Cardiac septum (tissue), 1 donor: ENCODE measurements around the gene ESD. TPM values are rescaled to one million over a fixed set of nuclear protein-coding genes. Genes with fewer than 3 reads are reported as not detected.
"Not testable (repeated sequence)": the region's sequence is repeated elsewhere in the genome, so short reads cannot be mapped to it uniquely, and the experiment has no call there.

ENCODE experiments used
- DNase-seq: peaks from one replicate; pipeline ENCODE4 v3.0.0-alpha.2; 2020; ENCODE audit warnings: low spot score
- intact Hi-C: fragments of 100-400 bp; cut with DNase I; formaldehyde crosslinking; loops from one replicate; pipeline ENCODE4 v1.14.0; 2022
- total RNA-seq: library from RNA; stranded (reverse); fragmentation: NEBNext Ultra II Directional; extraction: Animal tissue kit (Norgen Biotek cat#: 25700); gene quantifications from one replicate; pipeline ENCODE4 v1.2.1, GENCODE V29; 2021
- donor health status: DM: no; HTN: no; CAD: no.

ESD gene
- total RNA-seq, 1 donor from 2014 or later: 94.9 TPM

DNA sequence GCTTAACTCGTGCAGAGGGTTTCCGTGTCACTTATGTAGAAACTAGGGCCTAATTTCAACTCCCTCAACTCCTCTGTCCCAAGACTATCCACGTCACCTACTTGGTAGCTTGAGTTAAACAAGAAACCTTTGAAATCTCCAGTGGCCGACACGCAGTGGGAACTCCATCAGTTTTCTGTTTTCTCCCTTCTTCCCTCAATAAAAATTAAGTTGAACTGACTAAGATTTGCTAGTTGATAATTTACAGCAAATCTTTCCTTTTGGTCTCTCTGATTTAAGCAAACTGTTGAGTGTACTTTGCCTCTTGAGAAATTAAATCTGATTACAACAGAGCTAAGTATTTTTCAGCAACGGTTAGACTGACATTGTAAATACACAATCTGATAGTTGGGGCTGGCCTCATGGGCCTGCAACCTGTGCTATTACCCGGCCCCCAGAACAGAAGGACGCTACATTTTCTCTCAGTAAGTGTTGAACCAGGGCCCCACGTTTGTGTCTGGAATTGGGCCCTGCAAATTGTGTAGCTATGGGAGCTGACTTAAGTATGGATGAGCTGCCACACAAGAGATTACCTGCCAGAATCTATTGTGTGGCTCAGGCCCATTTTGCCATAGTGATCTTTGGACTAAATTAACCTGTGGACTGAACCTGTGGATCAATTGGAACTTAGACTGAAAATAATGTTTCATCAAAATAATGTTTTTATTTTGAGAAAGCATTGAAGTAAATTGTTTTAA, 708 bp upstream of the ESD start:
- intact Hi-C loops: loop anchor here (5.0 kb wide), 1 partner anchor 245 kb away; the partner anchor contains the start of gene LRCH1
- no peak for DNase-seq

GRCh38 chr13:46796129-46796514, 839 bp downstream of the ESD start:
- DNase-seq: no peak
- intact Hi-C loops: loop anchor here (5.0 kb wide), 1 partner anchor 244 kb away; the partner anchor contains the start of gene LRCH1

GRCh38 chr13:46795321-46795720, 1.6 kb downstream of the ESD start:
- intact Hi-C loops: loop anchor here (5.0 kb wide), 1 partner anchor 243 kb away; the partner anchor contains the start of gene LRCH1
- no peak for DNase-seq

GRCh38 chr13:46783504-46783903, 13.5 kb downstream of the ESD start:
- intact Hi-C loops: no loop called here
- no peak for DNase-seq

GRCh38 chr13:46782691-46783090, 14.3 kb downstream of the ESD start:
- DNase-seq: no peak
- intact Hi-C loops: no loop called here

DNA sequence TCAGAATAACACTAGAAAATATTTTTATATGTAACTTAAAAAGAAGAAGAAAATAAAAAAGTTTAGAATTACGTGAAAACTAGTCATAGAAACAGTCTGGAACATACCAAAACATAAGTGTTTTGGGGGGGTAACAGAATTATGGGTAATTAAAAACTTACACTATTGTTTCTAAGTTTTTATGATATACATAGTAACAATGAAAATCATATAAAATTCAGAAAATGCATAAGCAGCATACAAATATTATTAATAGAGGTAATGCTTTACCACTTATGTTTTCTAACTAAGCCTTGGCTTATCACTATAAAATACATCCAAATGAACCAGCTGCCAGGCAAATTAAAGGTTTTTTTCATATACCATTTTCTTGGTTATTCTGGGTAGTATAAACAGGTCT, 14.9 kb downstream of the ESD start:
- DNase-seq: no peak
- intact Hi-C loops: no loop called here

- DNase-seq: no peak
- intact Hi-C loops: no loop called here
Observed at GRCh38 chr13:46778890-46779289, 18.1 kb downstream of the ESD start.

DNA sequence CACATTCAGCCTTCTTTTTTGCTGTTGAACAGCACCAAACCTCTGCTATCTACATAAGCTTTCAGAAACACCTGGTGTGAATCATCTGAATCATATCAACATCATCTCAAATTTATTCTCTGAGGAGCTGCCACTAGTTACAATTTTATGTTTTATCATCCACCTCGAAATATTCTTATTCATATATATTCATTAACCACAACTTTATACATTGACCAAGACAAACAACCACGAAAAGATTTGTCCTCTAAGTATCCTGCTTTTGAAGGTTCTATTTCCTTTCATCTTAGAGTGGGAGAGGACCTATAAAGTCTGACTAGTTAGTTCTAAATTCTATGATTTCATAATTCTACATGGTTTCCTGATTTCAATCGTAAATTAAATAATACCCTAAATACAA, 18.9 kb downstream of the ESD start:
- no peak for DNase-seq
- intact Hi-C loops: no loop called here

GRCh38 chr13:46775385-46776107, 21.4 kb downstream of the ESD start:
- intact Hi-C loops: no loop called here
- DNase-seq: no peak

DNA sequence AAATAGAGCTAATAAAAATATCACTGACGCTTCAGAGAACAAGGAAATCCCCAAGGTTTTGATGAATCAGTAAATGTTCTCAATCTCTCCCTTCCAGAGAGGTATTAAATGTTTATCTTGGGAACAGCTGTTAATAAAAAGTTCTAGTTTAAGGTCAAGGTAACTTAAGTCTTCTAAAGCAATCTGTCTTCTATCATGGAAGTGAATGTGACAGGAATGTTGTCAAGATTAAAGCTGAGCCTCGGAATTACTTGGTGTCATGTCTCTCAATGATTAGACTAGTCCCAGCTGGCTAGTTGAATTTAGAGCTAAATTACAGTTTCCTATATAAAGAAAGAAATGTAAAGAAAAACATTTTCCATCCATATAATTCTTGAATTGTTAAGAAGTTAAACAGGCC, 23.4 kb downstream of the ESD start:
- intact Hi-C loops: no loop called here
- DNase-seq: no peak

DNA sequence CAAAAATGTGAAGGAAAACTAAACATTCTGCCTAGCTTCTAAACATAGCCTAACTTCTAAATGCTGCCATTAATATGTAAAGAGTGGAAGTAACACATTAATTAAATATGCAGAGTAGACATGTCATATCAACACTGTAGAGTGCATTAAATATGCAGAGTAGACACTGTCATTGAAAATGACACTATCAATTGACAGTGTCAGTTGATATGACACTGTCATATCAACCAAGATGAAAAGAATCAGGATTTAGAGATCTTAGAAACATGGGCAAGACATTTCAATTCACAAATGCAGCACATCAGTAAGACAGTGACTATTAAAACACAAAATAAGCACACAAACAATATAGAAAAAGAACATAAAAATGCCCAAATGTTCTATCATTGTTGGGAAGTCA, 25.3 kb downstream of the ESD start:
- intact Hi-C loops: no loop called here
- DNase-seq: no peak

DNA sequence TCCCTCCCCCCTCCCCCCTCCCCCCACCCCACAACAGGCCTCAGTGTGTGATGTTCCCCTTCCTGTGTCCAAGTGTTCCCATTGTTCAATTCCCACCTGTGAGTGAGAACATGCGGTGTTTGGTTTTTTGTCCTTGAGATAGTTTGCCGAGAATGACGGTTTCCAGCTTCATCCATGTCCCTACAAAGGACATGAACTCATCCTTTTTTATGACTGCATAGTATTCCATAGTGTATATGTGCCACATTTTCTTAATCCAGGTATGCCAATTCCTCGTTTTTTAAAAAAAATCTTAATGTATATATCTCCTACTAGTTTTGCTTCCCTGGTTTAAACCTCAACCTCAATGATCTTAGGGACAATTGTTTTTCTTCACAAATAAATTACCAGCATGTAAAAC, 27.0 kb downstream of the ESD start:
- DNase-seq, intact Hi-C loops: not testable (repeated sequence)

DNA sequence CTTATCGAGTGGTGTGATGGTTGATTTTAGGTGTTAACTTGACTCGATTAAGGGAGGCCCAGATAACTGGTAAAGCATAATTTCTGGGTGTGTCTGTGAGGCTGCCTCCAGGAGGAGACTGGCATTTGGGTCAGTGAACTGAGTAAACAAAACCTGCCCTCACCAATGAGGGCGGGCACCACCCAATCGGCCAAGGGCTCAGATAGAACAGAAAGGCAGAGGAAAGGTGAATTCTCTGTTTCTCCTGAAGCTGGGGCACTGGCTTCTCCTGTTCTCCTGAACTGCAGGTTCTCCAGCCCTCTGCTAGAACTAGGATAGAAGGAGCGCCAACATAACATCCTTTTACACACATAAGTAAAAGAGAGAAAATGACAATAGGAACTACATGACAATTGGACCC, 35.1 kb downstream of the ESD start:
- DNase-seq: no peak
- intact Hi-C loops: no loop called here

GRCh38 chr13:46761174-46761573, 35.8 kb downstream of the ESD start:
- intact Hi-C loops: no loop called here
- no peak for DNase-seq

GRCh38 chr13:46759846-46760245, 37.1 kb downstream of the ESD start:
- intact Hi-C loops: no loop called here
- no peak for DNase-seq

- intact Hi-C loops: no loop called here
- no peak for DNase-seq
Observed at GRCh38 chr13:46757640-46758039, 39.3 kb downstream of the ESD start.

DNA sequence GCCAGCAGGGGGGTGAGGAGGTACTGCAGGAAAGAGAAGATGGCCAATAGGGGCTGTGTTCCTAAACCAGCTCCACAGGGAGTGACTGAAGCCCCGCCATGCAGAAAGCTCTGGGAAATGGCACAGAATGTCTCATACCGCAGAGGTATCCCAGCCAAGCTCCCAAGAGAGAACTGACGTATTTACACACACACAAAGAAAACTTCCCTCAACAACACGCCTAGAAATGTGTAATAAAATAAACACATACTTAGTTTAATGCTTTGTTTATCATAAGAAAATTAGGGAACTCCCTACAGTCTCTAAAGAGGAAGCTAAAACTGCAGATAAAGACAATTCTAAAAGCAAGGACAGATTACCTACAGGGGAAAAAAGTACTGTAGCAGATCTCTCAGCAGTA, 40.0 kb downstream of the ESD start:
- intact Hi-C loops: no loop called here
- no peak for DNase-seq

- intact Hi-C loops, DNase-seq: not testable (repeated sequence)
Observed at GRCh38 chr13:46755508-46755907, 41.5 kb downstream of the ESD start.

DNA sequence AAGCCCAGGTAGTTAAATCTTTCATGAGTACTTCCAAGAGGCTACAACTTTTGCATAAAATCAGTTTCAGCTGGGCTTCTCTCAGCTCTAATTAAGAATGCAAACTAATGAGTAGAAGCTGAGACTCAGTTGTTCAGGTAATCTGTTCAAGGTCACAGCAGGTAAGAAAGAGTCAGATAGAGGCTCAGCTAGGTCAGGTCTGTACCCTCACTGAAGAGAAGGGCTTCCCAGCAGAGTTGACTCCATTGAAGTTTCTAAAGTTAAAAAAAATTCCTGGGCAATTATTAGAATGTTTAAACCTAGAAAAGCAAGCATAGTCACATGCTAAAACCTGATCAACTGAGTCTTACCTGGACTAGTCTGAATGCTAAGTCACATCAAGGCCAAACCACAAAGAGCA, 42.1 kb downstream of the ESD start:
- DNase-seq: no peak
- intact Hi-C loops: no loop called here

DNA sequence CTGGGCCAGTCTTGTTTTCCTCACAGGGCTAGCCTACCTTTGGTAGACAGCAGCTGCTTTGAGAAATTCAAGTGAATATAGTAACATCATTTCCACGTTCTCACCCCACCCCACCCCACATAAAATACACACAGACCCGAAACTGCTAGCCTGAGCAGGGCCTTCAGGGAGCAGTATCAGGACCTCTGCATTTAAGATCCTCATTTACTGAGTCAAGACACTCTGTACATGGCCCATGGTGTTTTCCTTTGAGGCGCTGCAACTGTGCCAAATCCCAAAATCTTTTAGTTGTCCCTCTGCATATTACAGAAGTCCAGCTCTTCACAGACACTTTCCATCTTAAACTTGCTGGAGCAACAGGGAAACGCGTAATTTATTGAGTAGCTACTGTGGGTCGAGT, 43.0 kb downstream of the ESD start:
- no peak for DNase-seq
- intact Hi-C loops: no loop called here

GRCh38 chr13:46753137-46753536, 43.8 kb downstream of the ESD start:
- no peak for DNase-seq
- intact Hi-C loops: no loop called here
